AG08396 (cell line): ENCODE data around the gene GSTA4.

Source experiments
- DNase-seq: peaks from one replicate; pipeline ENCODE4 v3.0.0; 2012; ENCODE audit warnings: low spot score, mixed read lengths

The GSTA4 gene, protein sequence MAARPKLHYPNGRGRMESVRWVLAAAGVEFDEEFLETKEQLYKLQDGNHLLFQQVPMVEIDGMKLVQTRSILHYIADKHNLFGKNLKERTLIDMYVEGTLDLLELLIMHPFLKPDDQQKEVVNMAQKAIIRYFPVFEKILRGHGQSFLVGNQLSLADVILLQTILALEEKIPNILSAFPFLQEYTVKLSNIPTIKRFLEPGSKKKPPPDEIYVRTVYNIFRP

GRCh38 chr6:52995089-52995912 lies at the start of gene GSTA4:
TSS of gene GSTA4 (minus strand) at chr6:52995284. CDS start at chr6:52994243, 1,041 bp downstream.
- DNase-seq: peak; percentile 94

DNA sequence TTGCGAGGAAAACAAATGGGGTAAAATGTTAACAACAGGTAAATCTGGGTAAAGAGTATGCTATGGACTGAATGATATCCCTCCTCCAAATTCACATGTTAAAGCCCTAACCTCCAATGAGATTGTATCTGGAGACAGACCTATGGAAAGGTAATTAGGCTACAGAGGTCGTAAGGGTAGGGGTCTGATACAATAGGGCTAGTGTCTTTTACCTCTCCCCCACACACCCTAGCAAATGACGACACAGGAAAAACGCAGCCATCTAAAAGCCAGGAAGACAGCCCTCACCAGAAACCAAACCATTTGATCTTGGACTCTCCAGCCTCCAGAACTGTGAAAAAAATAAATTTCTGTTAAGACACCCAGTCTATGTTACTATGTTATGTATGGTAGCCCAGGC lies 49.5 kb upstream of the GSTA4 start:
- DNase-seq: no peak

- DNase-seq: no peak
Measured at GRCh38 chr6:53044071-53044470, 49.0 kb upstream of the GSTA4 start.

DNA sequence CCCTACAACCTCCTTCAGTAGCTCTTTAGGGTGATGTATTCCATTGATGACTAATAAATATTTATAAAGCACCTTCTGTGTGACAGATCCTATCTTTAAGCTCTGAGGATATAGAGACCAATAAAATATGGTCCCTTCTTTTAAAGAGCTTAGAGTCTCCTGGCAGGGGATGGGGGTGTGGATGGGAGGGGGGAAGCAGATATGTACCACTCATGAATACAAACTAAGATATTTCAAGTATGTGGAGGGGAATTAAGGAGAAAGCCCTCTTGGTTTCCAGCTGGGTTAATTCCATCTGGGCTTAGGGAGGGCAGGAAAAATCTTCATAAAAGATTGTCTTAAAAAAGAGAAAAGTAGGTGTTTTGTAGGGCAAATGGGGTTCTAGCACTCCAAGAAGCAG lies 48.5 kb upstream of the GSTA4 start:
- DNase-seq: no peak

- peak; percentile 47 for DNase-seq
Measured at GRCh38 chr6:53042112-53042511, 47.0 kb upstream of the GSTA4 start.

GRCh38 chr6:53041356-53041755 lies 46.3 kb upstream of the GSTA4 start:
- no peak for DNase-seq

DNA sequence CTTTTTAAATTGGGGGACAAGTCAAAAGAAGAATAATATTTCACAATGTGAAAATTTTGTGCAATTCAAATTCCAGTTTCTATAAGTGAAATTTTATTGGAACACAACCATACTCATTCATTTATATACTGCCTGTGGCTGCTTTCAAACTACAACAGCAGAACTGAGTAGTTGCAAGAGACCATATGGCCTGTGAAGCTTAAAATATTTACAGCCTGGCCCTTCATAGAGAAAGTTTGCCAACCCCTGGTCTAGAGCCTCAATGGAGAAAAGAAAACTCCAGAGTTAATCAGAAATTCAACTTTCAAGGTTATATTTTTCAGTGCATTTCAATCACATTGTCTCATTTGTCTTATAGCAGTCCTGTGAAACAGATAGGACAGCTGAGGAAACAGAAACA lies 43.5 kb upstream of the GSTA4 start:
- no peak for DNase-seq

DNA sequence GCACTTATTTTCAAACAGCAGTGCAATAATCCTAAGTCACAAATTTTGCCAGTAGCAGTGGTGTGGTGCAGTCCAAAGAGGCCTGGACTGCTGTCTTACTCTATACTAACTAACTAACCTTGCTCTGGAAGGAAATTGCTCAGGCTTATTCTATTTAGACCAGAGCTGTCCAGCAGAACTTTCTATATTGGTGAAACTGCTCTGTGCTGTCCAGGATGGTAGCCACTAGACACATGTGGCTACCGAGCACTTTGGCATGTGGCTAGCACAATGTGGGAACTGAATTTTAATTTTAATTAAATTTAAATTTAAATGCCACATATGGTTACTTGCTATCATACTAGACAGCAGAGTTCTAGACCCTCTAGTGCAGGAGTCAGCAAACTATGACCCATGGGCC lies 43.1 kb upstream of the GSTA4 start:
- no peak for DNase-seq

DNA sequence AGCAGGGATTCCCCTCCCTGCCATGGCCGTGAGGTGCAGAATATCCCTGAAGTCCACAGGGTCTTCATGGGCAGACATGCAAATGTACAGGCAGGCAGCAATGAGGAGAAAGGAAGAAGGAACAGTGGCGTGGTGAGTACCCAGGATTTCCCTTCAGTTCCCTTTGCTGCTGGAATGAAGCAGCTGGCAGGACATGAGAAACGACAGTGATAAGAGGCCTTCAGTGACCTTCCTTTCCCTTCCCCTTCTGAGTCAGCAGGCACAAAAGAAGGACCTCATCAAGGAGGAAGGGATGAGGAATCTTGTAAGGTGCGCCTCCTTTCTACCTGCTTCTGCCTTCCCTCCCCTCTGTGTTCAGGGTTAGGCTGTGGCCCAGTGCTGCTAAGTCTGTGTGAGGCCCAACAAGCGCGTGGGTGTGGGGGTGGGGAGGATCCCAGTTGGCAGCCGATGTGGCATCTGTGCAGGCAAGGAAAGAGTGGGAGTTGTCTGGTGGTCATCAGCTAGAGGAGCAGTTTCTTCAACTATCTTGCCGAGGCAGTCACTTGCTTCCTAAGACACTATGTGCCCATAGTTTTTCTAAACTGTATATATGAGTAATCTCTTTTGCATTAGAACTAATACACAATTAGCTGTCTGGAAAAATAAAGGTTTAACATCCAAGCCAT lies 40.6 kb upstream of the GSTA4 start:
- DNase-seq: peak; percentile 18

DNA sequence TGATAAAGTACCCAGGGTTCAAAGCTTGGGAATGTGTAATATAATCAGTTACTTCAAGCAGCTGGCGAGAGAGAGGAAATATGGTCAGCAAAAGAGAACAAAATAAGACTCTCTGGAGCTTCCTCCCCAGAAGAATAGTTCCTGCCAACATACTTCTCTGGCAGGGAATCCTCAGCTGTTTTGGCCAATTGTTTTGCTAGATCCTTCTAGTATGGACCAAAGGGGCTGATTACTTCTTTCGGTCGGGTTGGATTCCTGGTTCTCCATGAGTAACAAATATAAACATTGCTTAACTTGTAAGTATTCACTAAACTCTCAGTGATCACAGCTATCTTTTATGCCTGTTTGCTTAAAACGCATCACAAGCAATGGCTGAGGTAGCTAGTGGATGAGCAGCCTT lies 38.7 kb upstream of the GSTA4 start:
- DNase-seq: peak; percentile 40

- no peak for DNase-seq
Measured at GRCh38 chr6:53032849-53033248, 37.8 kb upstream of the GSTA4 start.

DNA sequence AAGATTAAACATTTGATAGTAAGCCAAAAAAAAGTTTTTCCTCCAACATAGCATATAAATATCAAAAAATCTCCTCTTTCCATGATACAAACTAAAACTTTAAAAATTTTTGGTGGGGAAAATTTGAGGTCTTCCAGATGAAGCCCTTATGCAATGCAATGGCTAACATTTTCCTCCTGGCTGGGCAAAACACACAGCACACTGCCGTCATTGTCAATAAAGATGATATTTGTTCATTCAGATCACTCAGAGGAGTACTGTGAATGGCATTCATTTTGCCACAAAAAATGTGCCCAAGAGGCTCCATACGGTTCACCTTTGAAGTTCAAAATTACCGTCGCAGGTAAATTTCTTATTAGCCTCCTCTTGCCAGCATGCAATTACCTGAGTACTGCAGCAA lies 36.2 kb upstream of the GSTA4 start:
- DNase-seq: no peak

DNA sequence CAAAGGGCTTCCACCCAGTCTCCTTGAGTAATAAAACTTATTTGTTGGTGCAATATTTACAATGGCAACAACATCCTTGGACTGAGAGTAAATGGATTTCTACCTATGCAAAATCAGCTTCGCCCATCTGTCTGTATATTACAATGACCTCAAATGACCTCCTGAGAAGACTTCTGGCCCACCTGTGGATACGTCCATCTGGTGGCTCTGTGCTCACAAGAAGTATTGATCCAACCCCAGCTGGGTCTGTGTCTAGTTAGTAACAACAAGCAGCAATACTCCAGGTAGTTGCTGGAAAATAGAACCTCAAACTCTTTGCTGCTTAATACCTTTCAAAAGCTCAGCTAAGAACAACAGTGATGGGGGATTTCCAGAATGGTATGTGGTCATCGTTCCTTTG lies 34.7 kb upstream of the GSTA4 start:
- no peak for DNase-seq

GRCh38 chr6:53029257-53029656 lies 34.2 kb upstream of the GSTA4 start:
- DNase-seq: no peak

DNA sequence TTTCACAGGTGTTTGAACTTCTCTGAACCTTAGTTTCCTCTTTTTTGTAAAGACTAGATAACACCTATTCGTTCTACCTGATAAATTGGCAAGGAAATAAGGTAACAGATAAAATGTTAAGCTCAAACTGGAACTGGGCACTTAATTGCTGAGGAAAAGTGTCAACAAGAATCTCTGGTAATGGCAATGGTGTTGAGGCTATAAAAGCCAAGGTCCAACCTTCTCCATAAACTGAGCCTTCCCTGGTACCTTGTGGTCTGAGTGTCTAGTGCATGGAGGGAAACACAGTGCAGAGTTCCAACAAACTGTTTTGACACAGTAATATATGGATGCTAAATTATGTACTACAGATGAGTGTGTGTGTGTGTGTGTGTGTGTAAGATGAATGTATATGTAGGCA lies 33.4 kb upstream of the GSTA4 start:
- DNase-seq: no peak

DNA sequence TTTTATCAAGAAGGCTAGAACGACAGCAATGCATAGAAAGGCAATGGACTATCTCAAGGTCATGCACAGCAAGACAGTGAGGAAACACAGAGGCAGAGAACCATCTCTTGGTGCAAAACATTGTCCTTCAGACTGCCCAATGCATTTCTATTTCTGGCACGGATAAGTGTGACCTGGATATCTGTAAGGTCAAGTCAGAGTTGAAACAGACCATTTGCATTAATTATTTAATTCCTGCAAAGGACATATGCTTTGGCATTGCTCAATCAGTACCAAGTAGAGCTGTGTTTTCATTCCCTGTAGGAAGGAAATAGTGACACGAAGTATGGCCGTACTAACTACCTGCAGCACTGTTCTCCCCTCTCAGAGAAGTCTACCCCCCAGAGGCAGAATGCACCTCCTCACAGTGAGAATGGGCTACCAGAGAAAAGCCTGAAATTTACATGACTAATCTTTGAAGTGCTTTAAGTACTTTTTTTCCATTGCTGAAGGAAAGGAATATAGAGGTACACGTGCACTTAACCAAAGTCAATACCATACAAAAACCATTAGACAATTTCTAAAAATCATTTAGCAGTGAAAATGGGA lies 32.1 kb upstream of the GSTA4 start:
- no peak for DNase-seq

- no peak for DNase-seq
Measured at GRCh38 chr6:53026526-53026925, 31.4 kb upstream of the GSTA4 start.

- no peak for DNase-seq
Measured at GRCh38 chr6:53023323-53023722, 28.2 kb upstream of the GSTA4 start.

DNA sequence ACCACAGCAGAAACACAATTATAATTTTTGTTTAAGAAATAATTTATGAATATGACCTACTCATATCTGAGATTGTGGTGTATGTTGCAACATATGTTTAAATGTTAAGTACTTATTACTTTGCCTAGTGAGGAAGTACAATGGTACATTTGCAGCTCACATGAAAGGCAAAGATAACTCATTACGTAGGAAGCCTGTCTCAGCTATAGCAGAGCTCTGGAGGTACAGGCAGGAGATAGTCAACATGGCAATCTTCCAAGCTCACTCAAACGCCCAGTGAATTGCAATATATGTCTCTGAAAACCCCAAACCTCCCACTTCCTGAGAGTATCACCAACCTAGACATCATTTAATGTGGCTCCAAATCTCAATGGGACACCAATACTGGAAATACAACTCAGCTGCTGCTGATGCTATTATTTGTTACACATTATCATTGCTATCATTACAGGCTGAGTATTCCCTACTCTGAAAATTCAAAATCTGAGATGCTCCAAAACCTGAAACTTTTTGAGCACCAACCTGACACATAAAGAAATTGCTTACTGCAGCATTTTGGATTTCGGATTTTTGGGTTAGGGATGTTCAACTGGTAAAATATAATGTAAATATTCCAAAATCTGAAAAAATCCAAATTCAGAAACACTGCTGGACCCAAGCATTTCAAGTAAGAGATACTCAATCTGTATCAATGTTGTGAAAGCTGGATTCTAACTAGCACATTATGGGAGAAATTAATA lies 25.1 kb upstream of the GSTA4 start:
- DNase-seq: no peak

DNA sequence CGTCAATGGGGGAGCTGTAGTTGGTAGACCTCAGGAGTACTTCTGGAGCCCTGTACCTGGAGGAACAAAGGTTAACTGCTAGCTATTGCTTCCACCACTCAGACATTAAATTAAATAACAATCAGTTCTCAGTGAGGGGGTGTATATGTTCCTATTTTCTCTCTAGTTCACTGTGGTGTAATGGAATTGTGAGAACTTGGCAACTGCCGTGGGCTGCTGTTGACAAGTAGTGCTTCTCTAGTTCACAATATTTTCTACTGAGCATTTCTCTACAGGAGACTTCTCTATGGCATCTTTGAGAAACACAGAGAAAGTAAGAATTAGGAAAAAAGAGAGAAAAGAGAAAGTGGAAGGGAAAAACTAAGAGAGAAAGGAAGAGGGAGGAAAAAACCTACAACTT lies 23.4 kb upstream of the GSTA4 start:
- DNase-seq: no peak

DNA sequence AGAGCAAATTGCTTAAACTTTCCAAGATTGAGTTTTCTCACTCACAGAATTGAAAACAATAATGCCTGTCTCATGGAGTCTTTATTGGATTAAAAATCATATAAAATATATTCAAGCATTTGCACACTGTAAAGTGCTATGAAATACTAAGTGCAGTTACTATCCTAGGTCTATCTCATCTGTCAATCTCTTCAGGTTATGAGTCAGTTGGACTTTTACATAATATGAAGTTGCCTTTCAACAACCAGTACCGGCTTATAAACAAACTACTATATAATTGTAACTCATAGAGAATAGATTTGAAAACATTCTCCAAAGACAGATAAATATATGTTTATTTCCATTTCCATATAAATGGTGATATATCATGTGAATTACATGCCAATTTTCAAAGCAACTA lies 20.4 kb upstream of the GSTA4 start:
- DNase-seq: no peak

GRCh38 chr6:53014744-53015143 lies 19.7 kb upstream of the GSTA4 start:
- DNase-seq: no peak
